GM12875 (cell line): ENCODE measurements around the gene UBE2G2.

Experiments used
- H3K4me3 ChIP-seq: one replicate; pipeline ENCODE4 v1.5.1; 2011; ENCODE audit warnings: low read depth, low read length, control low read depth
- TF ChIP-seq, protein P1 (sequence below): IDR thresholded peaks from 2 replicates; pipeline ENCODE4 v1.5.1; 2011; ENCODE audit warnings: low read depth, mild to moderate bottlenecking, control low read depth, inconsistent platforms, low read length, moderate library complexity, borderline replicate concordance; ENCODE audit not compliant: insufficient read depth

The UBE2G2 gene, protein sequence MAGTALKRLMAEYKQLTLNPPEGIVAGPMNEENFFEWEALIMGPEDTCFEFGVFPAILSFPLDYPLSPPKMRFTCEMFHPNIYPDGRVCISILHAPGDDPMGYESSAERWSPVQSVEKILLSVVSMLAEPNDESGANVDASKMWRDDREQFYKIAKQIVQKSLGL

DNA sequence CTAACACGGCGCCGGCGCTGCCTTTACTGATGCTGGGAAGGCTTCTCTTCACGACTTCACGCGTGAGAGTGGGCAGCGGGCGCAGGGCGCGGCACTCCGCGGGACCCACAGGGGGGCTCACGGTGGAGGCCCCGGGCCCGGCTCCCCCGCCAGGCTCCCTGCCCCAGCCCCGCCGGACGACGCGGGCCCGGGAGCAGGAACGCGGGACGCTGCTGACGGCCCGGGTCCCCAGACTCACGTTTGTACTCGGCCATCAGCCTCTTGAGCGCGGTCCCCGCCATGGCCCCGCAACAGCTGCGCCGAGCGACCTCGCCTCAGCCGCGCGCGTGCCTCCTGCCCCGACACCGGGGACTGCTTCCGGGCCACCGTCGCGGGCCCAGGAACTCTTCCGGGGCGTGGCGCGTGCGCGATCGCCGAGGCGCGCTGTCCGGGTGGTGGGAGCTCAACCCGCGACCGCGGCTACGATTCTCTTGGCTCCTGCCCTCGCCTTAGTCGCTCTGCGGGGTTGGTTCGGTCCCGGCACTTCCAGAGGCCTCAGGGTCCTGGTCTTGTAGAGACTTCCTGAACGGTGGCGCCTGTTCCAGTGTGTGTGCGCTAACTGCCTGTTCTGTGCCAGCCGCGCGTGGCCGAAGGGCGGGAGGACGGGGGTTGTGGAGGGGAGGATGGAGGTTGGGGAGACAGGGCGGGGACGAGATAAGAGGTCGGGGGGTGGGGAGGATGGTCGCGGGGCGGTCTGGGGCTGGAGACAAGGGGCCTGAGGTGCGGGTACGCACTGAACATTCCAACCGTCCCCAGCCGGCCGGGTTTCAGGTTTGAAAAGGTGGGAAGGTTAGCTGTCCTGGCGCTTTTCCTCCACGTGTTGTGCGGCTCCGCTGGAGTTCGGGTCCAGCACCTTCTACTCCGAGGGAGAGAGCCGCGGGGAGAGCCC lies at the start of gene UBE2G2:
Gene UBE2G2 (minus strand): TSS at position 353 of the 928 bp plus-strand sequence. CDS start 72 bp downstream, at position 281.
- H3K4me3 ChIP-seq: peak within 1 kb of the TSS; percentile 93
- TF ChIP-seq, protein P1, sequence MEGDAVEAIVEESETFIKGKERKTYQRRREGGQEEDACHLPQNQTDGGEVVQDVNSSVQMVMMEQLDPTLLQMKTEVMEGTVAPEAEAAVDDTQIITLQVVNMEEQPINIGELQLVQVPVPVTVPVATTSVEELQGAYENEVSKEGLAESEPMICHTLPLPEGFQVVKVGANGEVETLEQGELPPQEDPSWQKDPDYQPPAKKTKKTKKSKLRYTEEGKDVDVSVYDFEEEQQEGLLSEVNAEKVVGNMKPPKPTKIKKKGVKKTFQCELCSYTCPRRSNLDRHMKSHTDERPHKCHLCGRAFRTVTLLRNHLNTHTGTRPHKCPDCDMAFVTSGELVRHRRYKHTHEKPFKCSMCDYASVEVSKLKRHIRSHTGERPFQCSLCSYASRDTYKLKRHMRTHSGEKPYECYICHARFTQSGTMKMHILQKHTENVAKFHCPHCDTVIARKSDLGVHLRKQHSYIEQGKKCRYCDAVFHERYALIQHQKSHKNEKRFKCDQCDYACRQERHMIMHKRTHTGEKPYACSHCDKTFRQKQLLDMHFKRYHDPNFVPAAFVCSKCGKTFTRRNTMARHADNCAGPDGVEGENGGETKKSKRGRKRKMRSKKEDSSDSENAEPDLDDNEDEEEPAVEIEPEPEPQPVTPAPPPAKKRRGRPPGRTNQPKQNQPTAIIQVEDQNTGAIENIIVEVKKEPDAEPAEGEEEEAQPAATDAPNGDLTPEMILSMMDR: no peak

DNA sequence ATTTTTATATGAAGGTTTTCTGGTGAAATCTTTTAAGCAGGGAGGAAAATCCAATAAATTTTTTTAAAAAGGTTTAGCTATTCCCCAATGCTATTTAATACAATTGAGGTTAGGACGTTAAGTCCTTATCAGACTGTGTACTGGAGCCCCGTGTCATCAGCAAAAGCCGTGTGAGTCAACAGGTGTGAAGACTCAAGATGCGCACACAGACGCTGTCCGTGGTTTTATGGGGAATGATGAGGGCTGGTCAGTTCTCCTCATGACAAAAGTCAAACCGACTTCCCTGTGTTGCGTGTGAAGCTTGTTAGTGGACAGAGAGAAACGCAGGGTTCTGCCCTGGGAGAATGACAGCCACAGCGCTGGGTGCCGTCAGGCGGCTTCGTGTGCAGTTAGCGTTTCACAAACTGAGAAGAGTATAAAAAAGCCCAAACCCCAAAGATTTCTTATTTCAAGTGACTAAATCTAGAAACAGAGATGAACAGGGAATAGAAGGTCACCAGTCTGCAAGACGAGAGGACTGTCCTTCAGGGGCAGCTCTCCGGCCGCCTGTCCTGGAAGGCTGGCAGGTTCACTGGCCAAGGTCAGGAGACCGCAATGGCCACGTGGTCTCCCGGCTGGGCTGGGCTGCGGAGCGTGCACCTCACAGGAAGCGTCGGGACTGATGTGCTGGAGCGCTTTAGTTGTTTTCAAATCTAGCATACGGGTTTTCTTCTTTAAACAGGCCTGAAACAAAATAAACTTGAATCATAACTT lies 49.5 kb upstream of the UBE2G2 start:
- TF ChIP-seq, protein P1: no peak
- no peak overlapping the region for H3K4me3 ChIP-seq

DNA sequence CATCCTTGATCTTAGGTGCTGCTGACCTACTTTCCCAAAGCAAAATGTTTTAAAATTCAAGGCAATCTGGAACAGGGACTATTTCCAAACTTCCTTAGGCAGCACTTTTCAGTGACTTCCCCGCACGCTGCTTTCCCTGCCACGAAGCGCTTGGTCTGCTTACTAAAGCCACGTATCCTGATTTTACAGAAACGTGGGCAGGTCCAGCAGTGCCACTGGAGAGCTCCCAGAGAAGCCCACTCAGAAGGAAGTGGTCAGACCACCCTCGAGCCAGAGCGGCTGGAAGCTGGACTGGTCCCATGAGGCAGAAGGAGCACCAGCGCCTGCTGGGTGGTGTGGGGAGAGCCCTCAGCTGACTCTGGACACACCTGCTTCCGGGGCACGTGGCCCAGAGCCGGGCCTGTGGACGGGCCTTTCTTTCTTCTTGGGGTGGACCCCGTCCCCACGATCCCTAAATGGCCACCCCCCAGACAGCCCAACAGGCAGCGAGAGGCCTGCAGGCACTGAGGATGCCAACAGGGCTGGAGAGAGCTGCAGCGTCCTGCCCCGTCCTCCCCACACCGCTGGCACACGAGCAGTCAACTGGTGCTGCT lies 48.7 kb upstream of the UBE2G2 start:
- TF ChIP-seq, protein P1: no peak
- no peak overlapping the region for H3K4me3 ChIP-seq

DNA sequence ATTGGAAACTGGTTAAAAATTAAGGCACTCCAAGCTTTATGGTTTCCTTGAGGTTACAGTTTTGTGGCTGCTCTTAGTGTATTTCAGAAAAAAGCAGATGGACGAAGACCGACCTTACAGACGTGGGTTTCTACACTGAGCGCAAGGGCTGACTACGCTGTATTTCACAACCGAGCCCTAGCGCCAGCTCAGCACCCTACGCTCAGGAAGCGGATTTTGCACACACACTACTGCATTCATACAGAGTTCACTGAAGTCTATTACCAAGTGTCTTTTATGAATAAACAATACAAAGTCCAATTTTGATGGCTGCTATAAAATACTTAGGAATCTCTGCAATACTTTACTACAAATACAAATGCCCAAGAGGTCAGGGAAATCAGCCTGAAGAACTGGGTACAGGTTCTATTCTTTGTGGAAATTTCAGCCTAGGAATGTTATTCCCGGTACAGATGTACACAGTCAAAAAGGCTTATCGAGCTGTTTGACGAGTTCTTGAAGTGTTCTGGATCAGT lies 48.1 kb upstream of the UBE2G2 start:
- no peak overlapping the region for H3K4me3 ChIP-seq
- TF ChIP-seq, protein P1: no peak

DNA sequence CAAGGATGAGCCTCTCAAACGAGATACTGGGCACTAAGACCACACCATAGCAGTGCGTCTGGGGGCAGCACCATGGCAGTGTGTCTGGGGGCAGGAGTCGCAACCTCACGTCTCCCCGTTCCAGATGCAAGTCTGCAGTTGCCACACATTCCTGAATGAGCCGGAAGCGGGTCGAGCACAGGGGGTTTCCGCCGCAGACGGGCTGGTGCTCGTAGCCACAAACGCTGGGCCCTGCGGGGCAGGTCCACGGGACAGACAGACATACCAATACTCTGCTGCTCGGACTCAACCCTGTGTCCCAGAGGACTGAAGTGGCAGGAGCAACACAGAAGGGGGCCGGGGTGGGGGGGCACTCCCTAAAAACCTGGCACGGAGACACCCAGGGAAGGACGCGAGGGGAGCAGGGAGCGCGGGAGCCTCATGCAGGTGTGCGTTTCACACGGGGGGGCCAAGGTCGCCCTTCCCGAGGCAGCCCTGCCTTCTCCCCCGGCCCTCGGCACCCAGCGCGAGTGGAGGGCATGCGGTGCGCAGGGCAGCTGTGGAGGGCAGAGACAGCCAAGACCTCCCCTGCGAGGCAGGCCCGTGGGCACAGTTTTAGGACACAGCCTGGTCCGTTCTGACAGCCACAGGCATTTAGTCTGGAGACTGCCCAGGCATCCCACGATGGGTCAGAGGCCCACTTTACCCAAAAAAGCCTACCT lies 47.4 kb upstream of the UBE2G2 start:
- TF ChIP-seq, protein P1: no peak
- no peak overlapping the region for H3K4me3 ChIP-seq
